H1 (cell line): ENCODE results near the gene RD3L. TPM values are rescaled to one million over a fixed set of nuclear protein-coding genes. Genes with fewer than 3 reads are reported as not detected.

Experiments used
- CTCF ChIA-PET: fragments of 300-600 bp; sonication (Branson Sonifier 250); formaldehyde crosslinking; loops from one replicate; lab custom pipeline; 2021; ENCODE audit not compliant: partially characterized antibody; lab: Charles Lee
- POLR2A ChIA-PET: fragments of 300-600 bp; sonication (Branson Sonifier 250); formaldehyde crosslinking; loops from one replicate; lab custom pipeline; 2021; ENCODE audit warnings: inconsistent platforms; ENCODE audit not compliant: partially characterized antibody; lab: Charles Lee
- DNase-seq, 2 experiments: peaks; one replicate each; pipeline versions ENCODE4 v3.0.0 to v3.0.0-alpha.2; 2010 to 2022; ENCODE audit warnings: low spot score in 2 of 2, low read depth in 1 of 2, mixed read lengths in 1 of 2
- FAIRE-seq: peaks from 2 replicates; lab custom pipeline; 2011; peaks lifted over from hg19 to GRCh38; lab: Jason Lieb, UNC
- H2AFZ ChIP-seq: 2 replicates; pipeline ENCODE4 v1.8.1; 2012; ENCODE audit warnings: low read length, inconsistent platforms
- H2AK5ac ChIP-seq: 2 replicates; pipeline ENCODE4 v1.6.1; 2013; ENCODE audit warnings: low read depth, low read length
- H2BK120ac ChIP-seq: replicated peaks from 2 replicates; pipeline ENCODE3; 2013; ENCODE audit warnings: low read depth, low read length, inconsistent platforms
- H2BK12ac ChIP-seq: 2 replicates; pipeline ENCODE4 v1.6.1; 2013; ENCODE audit warnings: low read depth, low read length
- H2BK15ac ChIP-seq: 2 replicates; pipeline ENCODE4 v1.6.1; 2013; ENCODE audit warnings: low read length
- H2BK20ac ChIP-seq: 2 replicates; pipeline ENCODE4 v1.6.1; 2013; ENCODE audit warnings: low read length
- H2BK5ac ChIP-seq: 2 replicates; pipeline ENCODE4 v1.6.1; 2013; ENCODE audit warnings: low read depth, low read length
- H3K14ac ChIP-seq: 2 replicates; pipeline ENCODE4 v1.6.1; 2013; ENCODE audit warnings: inconsistent platforms; ENCODE audit not compliant: insufficient read length
- H3K18ac ChIP-seq: 2 replicates; pipeline ENCODE4 v1.6.1; 2013; ENCODE audit warnings: low read length; ENCODE audit errors: extremely low read depth
- H3K23ac ChIP-seq: 2 replicates; pipeline ENCODE4 v1.6.1; 2013; ENCODE audit warnings: inconsistent platforms; ENCODE audit not compliant: insufficient read length
- H3K23me2 ChIP-seq: 2 replicates; pipeline ENCODE4 v1.6.1; 2013; ENCODE audit warnings: low read depth, low read length
- H3K27ac ChIP-seq: 2 replicates; pipeline ENCODE4 v1.6.1; 2011; ENCODE audit warnings: low read depth, low read length, inconsistent platforms
- H3K27me3 ChIP-seq, 4 experiments: replicated peaks in 1 of 4; 1 replicate in 1 of 4; 2 replicates in 3 of 4; pipeline versions ENCODE4 v1.6.1 to v1.8.1; 2011 to 2013; ENCODE audit warnings: low read length in 3 of 4, mild to moderate bottlenecking in 3 of 4, inconsistent platforms in 2 of 4, mixed read lengths in 2 of 4, moderate library complexity in 1 of 4; ENCODE audit not compliant: control insufficient read depth in 3 of 4, insufficient read depth in 3 of 4; ENCODE audit errors: extremely low read depth in 1 of 4
- H3K36me3 ChIP-seq, 4 experiments: 2 replicates each; pipeline versions ENCODE4 v1.6.1 to v1.8.1; 2011 to 2013; ENCODE audit warnings: mild to moderate bottlenecking in 4 of 4, low read length in 3 of 4, moderate library complexity in 2 of 4, control low read depth in 1 of 4, inconsistent platforms in 1 of 4; ENCODE audit not compliant: insufficient read depth in 4 of 4, control insufficient read depth in 2 of 4
- H3K4ac ChIP-seq: replicated peaks from 2 replicates; pipeline ENCODE3; 2013; ENCODE audit warnings: low read length, low read depth, mixed read lengths, inconsistent platforms; ENCODE audit not compliant: insufficient read length
- H3K4me1 ChIP-seq, 4 experiments: replicated peaks in 1 of 4; 1 replicate in 1 of 4; 2 replicates in 3 of 4; pipeline versions ENCODE4 v1.6.1 to v1.8.1; 2011 to 2013; ENCODE audit warnings: low read length in 3 of 4, inconsistent platforms in 2 of 4, mixed read lengths in 1 of 4; ENCODE audit not compliant: insufficient read depth in 4 of 4, control insufficient read depth in 3 of 4
- H3K4me2 ChIP-seq, 2 experiments: 2 replicates each; pipeline versions ENCODE4 v1.6.1 to v1.8.1; 2011 to 2013; ENCODE audit warnings: low read depth in 2 of 2, low read length in 2 of 2, control low read depth in 1 of 2, inconsistent platforms in 1 of 2, mild to moderate bottlenecking in 1 of 2; ENCODE audit not compliant: insufficient read depth in 1 of 2
- H3K4me3 ChIP-seq, 4 experiments: fragments of 200-600, 300-600 bp in 1 of 4; sonication (generic), shearing (Covaris generic), sonication (Bioruptor Twin) in 1 of 4; 2 replicates each; pipeline versions ENCODE4 v1.5.1 to v1.8.1; 2011 to 2016; ENCODE audit warnings: low read length in 4 of 4, low read depth in 3 of 4, control low read depth in 2 of 4, inconsistent platforms in 2 of 4, mild to moderate bottlenecking in 2 of 4, mixed read lengths in 1 of 4, moderate library complexity in 1 of 4; ENCODE audit not compliant: insufficient read depth in 2 of 4; ENCODE audit errors: extremely low read depth in 1 of 4
- H3K56ac ChIP-seq: replicated peaks from 2 replicates; pipeline ENCODE3; 2013; ENCODE audit warnings: low read depth, mild to moderate bottlenecking, mixed read lengths, low read length, inconsistent platforms; ENCODE audit not compliant: insufficient read length
- H3K79me1 ChIP-seq: 2 replicates; pipeline ENCODE4 v1.6.1; 2013; ENCODE audit warnings: low read depth, low read length, control low read depth
- H3K79me2 ChIP-seq, 2 experiments: 2 replicates each; pipeline versions ENCODE4 v1.6.1 to v1.8.1; 2012 to 2013; ENCODE audit warnings: low read length in 2 of 2, mild to moderate bottlenecking in 2 of 2, inconsistent platforms in 1 of 2; ENCODE audit not compliant: insufficient read depth in 2 of 2, control insufficient read depth in 1 of 2
- H3K9ac ChIP-seq, 4 experiments: replicated peaks in 1 of 4; 1 replicate in 1 of 4; 2 replicates in 3 of 4; pipeline versions ENCODE4 v1.6.1 to v1.8.1; 2011 to 2013; ENCODE audit warnings: low read depth in 3 of 4, low read length in 3 of 4, control low read depth in 2 of 4, mild to moderate bottlenecking in 2 of 4, moderate library complexity in 2 of 4, inconsistent platforms in 1 of 4; ENCODE audit errors: extremely low read depth in 1 of 4
- H3K9me3 ChIP-seq, 2 experiments: 2 replicates each; pipeline versions ENCODE4 v1.6.1 to v1.8.1; 2012 to 2013; ENCODE audit warnings: mild to moderate bottlenecking in 2 of 2, moderate library complexity in 2 of 2, control low read depth in 1 of 2, inconsistent platforms in 1 of 2, low read depth in 1 of 2, low read length in 1 of 2, mixed read lengths in 1 of 2; ENCODE audit not compliant: insufficient read depth in 2 of 2
- H4K20me1 ChIP-seq, 2 experiments: replicated peaks in 1 of 2; 2 replicates each; pipeline versions ENCODE3 to v1.8.1; 2011 to 2013; ENCODE audit warnings: inconsistent platforms in 2 of 2, low read length in 2 of 2, mild to moderate bottlenecking in 1 of 2; ENCODE audit not compliant: insufficient read depth in 2 of 2, control insufficient read depth in 1 of 2
- H4K5ac ChIP-seq: 2 replicates; pipeline ENCODE4 v1.6.1; 2013; ENCODE audit warnings: low read length, low read depth, mixed read lengths, inconsistent platforms; ENCODE audit not compliant: insufficient read length
- H4K8ac ChIP-seq: 2 replicates; pipeline ENCODE4 v1.8.0; 2013; ENCODE audit warnings: mild to moderate bottlenecking, moderate library complexity, low read length, inconsistent platforms; ENCODE audit not compliant: insufficient read depth; ENCODE audit errors: extremely low read depth
- H4K91ac ChIP-seq: replicated peaks from 2 replicates; pipeline ENCODE3; 2013; ENCODE audit warnings: low read length, mixed read lengths, inconsistent platforms; ENCODE audit not compliant: insufficient read length
- BACH1 ChIP-seq: IDR thresholded peaks from 2 replicates; pipeline ENCODE4 v1.6.1; 2012; ENCODE audit warnings: low read length, improper control_type of control experiment
- BRCA1 ChIP-seq: IDR thresholded peaks from 2 replicates; pipeline ENCODE4 v1.6.1; 2012; ENCODE audit warnings: low read depth, low read length, improper control_type of control experiment
- CHD1 ChIP-seq: IDR thresholded peaks from 2 replicates; pipeline ENCODE4 v1.6.1; 2012; ENCODE audit warnings: low read depth, low read length, improper control_type of control experiment
- EZH2 ChIP-seq: fragments of 200-600 bp; sonication (generic); IDR thresholded peaks from 2 replicates; pipeline ENCODE4 v1.7.1; 2012; ENCODE audit warnings: low read depth, mild to moderate bottlenecking, moderate library complexity, low read length, inconsistent platforms; ENCODE audit not compliant: severe bottlenecking
- FOSL1 ChIP-seq: IDR thresholded peaks from 2 replicates; pipeline ENCODE4 v1.6.1; 2011; ENCODE audit warnings: mild to moderate bottlenecking, low read depth, low read length, moderate library complexity; ENCODE audit not compliant: insufficient read depth
- HDAC2 ChIP-seq, 2 experiments: fragments of 300-600 bp in 1 of 2; sonication (generic) in 1 of 2; IDR thresholded peaks; 2 replicates each; pipeline ENCODE4 v1.6.1; 2011 to 2012; ENCODE audit warnings: low read depth in 2 of 2, low read length in 2 of 2, mild to moderate bottlenecking in 2 of 2, moderate library complexity in 2 of 2, borderline replicate concordance in 1 of 2, inconsistent platforms in 1 of 2
- KDM1A ChIP-seq: fragments of 200-600, 300-600 bp; sonication (generic); IDR thresholded peaks from 2 replicates; pipeline ENCODE4 v1.7.1; 2016; ENCODE audit warnings: mild to moderate bottlenecking, low read length, borderline replicate concordance
- POU5F1 ChIP-seq: IDR thresholded peaks from 2 replicates; pipeline ENCODE4 v1.6.1; 2011; ENCODE audit warnings: low read depth, mild to moderate bottlenecking, low read length, moderate library complexity
- RAD21 ChIP-seq, 2 experiments: IDR thresholded peaks in 1 of 2; conservative IDR thresholded peaks in 1 of 2; 2 replicates each; pipeline ENCODE4 v1.6.1; 2011; ENCODE audit warnings: low read depth in 2 of 2, low read length in 2 of 2, improper control_type of control experiment in 1 of 2, inconsistent platforms in 1 of 2, mild to moderate bottlenecking in 1 of 2, moderate library complexity in 1 of 2
- SIRT6 ChIP-seq: IDR thresholded peaks from one replicate; pipeline ENCODE4 v1.7.1; 2012; ENCODE audit warnings: low read length, inconsistent platforms
- SUZ12 ChIP-seq: fragments of 200-600 bp; sonication (generic); IDR thresholded peaks from 2 replicates; pipeline ENCODE4 v1.6.1; 2012; ENCODE audit warnings: mild to moderate bottlenecking, inconsistent platforms, low read length, moderate library complexity, mixed read lengths
- TAF7 ChIP-seq: optimal IDR thresholded peaks from 2 replicates; pipeline ENCODE3; 2011; ENCODE audit warnings: low read depth, mild to moderate bottlenecking, inconsistent platforms, low read length, moderate library complexity, borderline replicate concordance
- TCF12 ChIP-seq: IDR thresholded peaks from 2 replicates; pipeline ENCODE4 v1.6.1; 2011; ENCODE audit warnings: low read depth, mild to moderate bottlenecking, low read length
- WGBS, 2 experiments: shearing (Covaris generic) in 1 of 2; methylation state at CpG; one replicate each; pipeline versions ENCODE4 v1.1.6 to v1.1.7; 2013 to 2015; ENCODE audit warnings: low lambda C conversion rate in 2 of 2, mixed read lengths in 2 of 2, inconsistent platforms in 1 of 2, low coverage in 1 of 2, missing lambda C conversion rate in 1 of 2; ENCODE audit not compliant: insufficient replicate concordance in 2 of 2, insufficient coverage in 1 of 2, insufficient read length in 1 of 2; ENCODE audit errors: extremely low coverage in 1 of 2, missing lambda C conversion rate in 1 of 2; 5-methylcytosine and 5-hydroxymethylcytosine counted together
- polyA plus RNA-seq, 7 experiments: library from polyadenylated mRNA; depleted of rRNA in 3 of 7; stranded (reverse) in 5 of 7; unstranded in 2 of 7; fragments of >200 nt in 5 of 7; fragments of 200-250 nt in 2 of 7; gene quantifications; 1 replicate in 5 of 7; 2 replicates in 1 of 7; 4 replicates in 1 of 7; pipeline versions ENCODE4 v1.2.1 to v1.2.3, GENCODE V29; 2011 to 2013; ENCODE audit warnings: missing spikeins in 2 of 7, mixed read lengths in 2 of 7
- total RNA-seq: library from RNA; stranded (reverse); fragmentation: NEBNext Ultra II Directional; extraction: Animal tissue kit (Norgen Biotek cat#: 25700); gene quantifications from 2 replicates; pipeline ENCODE4 v1.2.1, GENCODE V29; 2021

Gene RD3L
- total and polyA plus RNA-seq, 2 of the 8 experiments (the other 6 are each of a cell fraction or from before 2014, with no cell fraction given): not detected

GRCh38 chr14:103930051-103930604, 12.2 kb downstream of the RD3L start:
- H2BK5ac ChIP-seq: no peak overlapping the region
- no peak overlapping the region for H2BK20ac ChIP-seq
- no peak for DNase-seq
- H4K5ac ChIP-seq: no peak overlapping the region
- no peak overlapping the region for H3K18ac ChIP-seq
- no peaks in the 10 kb centered on the region for H3K4me1 ChIP-seq
- no peaks in the 10 kb centered on the region; the same call in 1 of the 2 replicates for H3K79me1 ChIP-seq
- no peak overlapping the region for H3K9ac ChIP-seq
- H2BK120ac ChIP-seq: no peak overlapping the region
- H3K27ac ChIP-seq: no peak overlapping the region
- H3K4me2 ChIP-seq: no peak overlapping the region
- no peak overlapping the region for H2BK15ac ChIP-seq
- no peak overlapping the region for H3K4ac ChIP-seq
- ChIA-PET CTCF (interaction anchor here (1.0 to 1.5 kb wide), 4 partner anchors 10 to 49 kb away, joined by 3 to 4 read pairs (median 3); partner anchors contain the start of gene RD3L), POLR2A (interaction anchor here (1.2 kb wide), 1 partner anchor 12 kb away, joined by 3 read pairs; the partner anchor contains the start of gene RD3L)
- H3K9me3 ChIP-seq: peaks cover 0 to 5% of the 10 kb centered on the region in 2 experiments; a peak in 1 of 4 replicates
- H3K23me2 ChIP-seq: 0 out of 2 replicates have a peak, but pooled peaks cover under 1% of the 10 kb centered on the region
- FAIRE-seq: no peak
- H3K79me2 ChIP-seq: no peaks in the 10 kb centered on the region
- H3K56ac ChIP-seq: no peak overlapping the region
- no peak overlapping the region for H3K4me3 ChIP-seq
- H4K91ac ChIP-seq: no peak overlapping the region
- 92% methylated on average over 14 of the region's 14 CpGs; no CpG with 5 or more reads in 1 of the 2 experiments for WGBS, 2 experiments
- H3K27me3 ChIP-seq: no peaks in the 10 kb centered on the region
- H2AFZ ChIP-seq: no peak overlapping the region
- H3K36me3 ChIP-seq: no peaks in the 10 kb centered on the region
- no peak overlapping the region for H2BK12ac ChIP-seq
- no peaks in the 10 kb centered on the region for H4K20me1 ChIP-seq
- no peak overlapping the region for H3K14ac ChIP-seq
- H4K8ac ChIP-seq: no peak overlapping the region
- H2AK5ac ChIP-seq: no peak overlapping the region
- H3K23ac ChIP-seq: no peak overlapping the region
- TF ChIP-seq POU5F1: no peak
- TF ChIP-seq EZH2: no peak
- TF ChIP-seq TAF7: no peak
- no peak for TF ChIP-seq TCF12
- no peak for TF ChIP-seq CHD1
- TF ChIP-seq SUZ12: no peak
- no peak for TF ChIP-seq BRCA1
- TF ChIP-seq BACH1: no peak
- TF ChIP-seq SIRT6: no peak
- TF ChIP-seq HDAC2 (IDR thresholded peaks at IDR 0.05; ENCODE audit: borderline replicate concordance in 1 of 2, low read depth in 2 of 2, low read length in 2 of 2): no peak
- TF ChIP-seq RAD21 (IDR thresholded peaks at IDR 0.05 in 1 of 2, conservative IDR thresholded peaks at IDR 0.05 in 1 of 2; ENCODE audit: low read depth in 2 of 2, low read length in 2 of 2): no peak
- TF ChIP-seq KDM1A: no peak
- TF ChIP-seq FOSL1: no peak
